ENCODE data around the gene DYNLT1.
"Not testable (repeated sequence)": the region's sequence is repeated elsewhere in the genome, so short reads cannot be mapped to it uniquely, and the experiment has no call there.

The DYNLT1 gene

GRCh38 chr6:158644231-158645063 lies at the start of gene DYNLT1:
TSS of gene DYNLT1 (minus strand) at chr6:158644743. CDS start at chr6:158644708, 35 bp downstream.
- DNase-seq (ENCODE audit: low read depth) = peak; percentile 75

- DNase-seq (ENCODE audit: low read depth) = no peak
Observed at GRCh38 chr6:158688860-158689259, 44.3 kb upstream of the DYNLT1 start.

GRCh38 chr6:158687506-158687905 lies 43.0 kb upstream of the DYNLT1 start:
- no peak for DNase-seq (ENCODE audit: low read depth)

- no peak for DNase-seq (ENCODE audit: low read depth)
Observed at GRCh38 chr6:158686791-158687381, 42.3 kb upstream of the DYNLT1 start.

GRCh38 chr6:158686311-158686710 lies 41.8 kb upstream of the DYNLT1 start:
- no peak for DNase-seq (ENCODE audit: low read depth)

GRCh38 chr6:158684745-158685324 lies 40.3 kb upstream of the DYNLT1 start:
- DNase-seq (ENCODE audit: low read depth) = no peak

GRCh38 chr6:158684311-158684710 lies 39.8 kb upstream of the DYNLT1 start:
- no peak for DNase-seq (ENCODE audit: low read depth)

GRCh38 chr6:158680481-158680880 lies 35.9 kb upstream of the DYNLT1 start:
- no peak for DNase-seq (ENCODE audit: low read depth)

- no peak for DNase-seq (ENCODE audit: low read depth)
Observed at GRCh38 chr6:158680015-158680414, 35.5 kb upstream of the DYNLT1 start.

- no peak for DNase-seq (ENCODE audit: low read depth)
Observed at GRCh38 chr6:158677906-158678578, 33.5 kb upstream of the DYNLT1 start.

- not testable (repeated sequence) for DNase-seq (ENCODE audit: low read depth)
Observed at GRCh38 chr6:158677094-158677493, 32.6 kb upstream of the DYNLT1 start.

GRCh38 chr6:158674342-158675131 lies 30.0 kb upstream of the DYNLT1 start:
- DNase-seq (ENCODE audit: low read depth) = no peak

GRCh38 chr6:158672726-158673125 lies 28.2 kb upstream of the DYNLT1 start:
- no peak for DNase-seq (ENCODE audit: low read depth)

GRCh38 chr6:158672119-158672518 lies 27.6 kb upstream of the DYNLT1 start:
- DNase-seq (ENCODE audit: low read depth) = not testable (repeated sequence)

GRCh38 chr6:158669145-158670035 lies 24.8 kb upstream of the DYNLT1 start:
- DNase-seq (ENCODE audit: low read depth) = peak; percentile 80

- DNase-seq (ENCODE audit: low read depth) = no peak
Observed at GRCh38 chr6:158668707-158669103, 24.2 kb upstream of the DYNLT1 start.

GRCh38 chr6:158667360-158667981 lies 22.9 kb upstream of the DYNLT1 start:
- DNase-seq (ENCODE audit: low read depth) = no peak

- DNase-seq (ENCODE audit: low read depth) = peak; percentile 95
Observed at GRCh38 chr6:158666628-158667359, 22.3 kb upstream of the DYNLT1 start.

GRCh38 chr6:158665332-158665731 lies 20.8 kb upstream of the DYNLT1 start:
- no peak for DNase-seq (ENCODE audit: low read depth)

Measured in amniotic epithelial cell (primary cell).